H1 (cell line): ENCODE data around the gene FAM236A.
"Not testable (repeated sequence)": the region's sequence is repeated elsewhere in the genome, so short reads cannot be mapped to it uniquely, and the experiment has no call there.

Source experiments
- CEBPB ChIP-seq: IDR thresholded peaks from 2 replicates; pipeline ENCODE4 v1.6.1; 2012; ENCODE audit warnings: low read depth, low read length
- CTCF ChIP-seq, 3 experiments: IDR thresholded peaks; 1 replicate in 2 of 3; 2 replicates in 1 of 3; pipeline versions ENCODE4 v1.5.1 to v1.6.1; 2011; ENCODE audit warnings: low read length in 3 of 3, mild to moderate bottlenecking in 3 of 3, inconsistent platforms in 2 of 3, low read depth in 1 of 3, moderate library complexity in 1 of 3; ENCODE audit not compliant: insufficient read depth in 1 of 3; ENCODE audit errors: control extremely low read depth in 1 of 3
- POLR2A ChIP-seq, 2 experiments: IDR thresholded peaks; 1 replicate in 1 of 2; 2 replicates in 1 of 2; pipeline ENCODE4 v1.6.1; 2011; ENCODE audit warnings: low read depth in 2 of 2, low read length in 2 of 2, mild to moderate bottlenecking in 2 of 2; ENCODE audit errors: control extremely low read depth in 1 of 2
- POLR2AphosphoS5 ChIP-seq: IDR thresholded peaks from 2 replicates; pipeline ENCODE4 v1.6.1; 2011; ENCODE audit warnings: low read depth, low read length
- SIX5 ChIP-seq: IDR thresholded peaks from 2 replicates; pipeline ENCODE4 v1.6.1; 2011; ENCODE audit warnings: mild to moderate bottlenecking, low read depth, low read length

GRCh38 chrX:72943819-72944169 is 5.8 kb downstream of the FAM236A start, which contains the start of gene DMRTC1:
- not testable (repeated sequence) for TF ChIP-seq CEBPB; SIX5; CTCF (IDR thresholded peaks at IDR 0.05; ENCODE audit: control extremely low read depth in 1 of 3, insufficient read depth in 1 of 3, low read depth in 1 of 3, low read length in 3 of 3); POLR2A (IDR thresholded peaks at IDR 0.05; ENCODE audit: control extremely low read depth in 1 of 2, low read depth in 2 of 2, low read length in 2 of 2); POLR2AphosphoS5
